MCF 10A (cell line): Measurements from ENCODE around the gene USP36. TPM values are rescaled to one million over a fixed set of nuclear protein-coding genes. Genes with fewer than 3 reads are reported as not detected.
A peak's percentile ranks its signal among the peaks of the same experiment; 100 is the strongest.

ENCODE experiments used
- BruUV-seq: library from RNA; stranded (reverse); fragments of 400-500 nt; replicated peaks from 2 replicates; lab custom pipeline; 2021; lab: Mats Ljungman, UMichigan
- CTCF ChIA-PET: fragments of 300-600 bp; sonication (Branson Sonifier 250); formaldehyde crosslinking; extraction: SDS; loops from one replicate; lab custom pipeline; 2021; ENCODE audit warnings: antibody characterized with exemption, inconsistent platforms; lab: Yijun Ruan, JAX
- POLR2A ChIA-PET: fragments of 300-600, 350-650 bp; sonication (Branson Sonifier 250); formaldehyde crosslinking; extraction: SDS; loops from one replicate; lab custom pipeline; 2020; ENCODE audit warnings: antibody characterized with exemption, inconsistent platforms; lab: Yijun Ruan, JAX
- DNase-seq: peaks from one replicate; pipeline ENCODE4 v3.0.0-alpha.2; 2018; ENCODE audit not compliant: unreplicated experiment
- H3K27ac Mint-ChIP-seq: one replicate; pipeline ENCODE4 v1.8.0; 2022; ENCODE audit warnings: mild to moderate bottlenecking, low read depth, mixed read lengths; ENCODE audit not compliant: unreplicated experiment
- H3K27me3 Mint-ChIP-seq: one replicate; pipeline ENCODE4 v1.8.0; 2022; ENCODE audit warnings: mixed read lengths; ENCODE audit not compliant: insufficient read depth, unreplicated experiment
- H3K36me3 Mint-ChIP-seq: one replicate; pipeline ENCODE4 v1.8.0; 2022; ENCODE audit warnings: mild to moderate bottlenecking, moderate library complexity, mixed read lengths; ENCODE audit not compliant: insufficient read depth, unreplicated experiment
- H3K4me1 Mint-ChIP-seq: one replicate; pipeline ENCODE4 v1.8.0; 2022; ENCODE audit warnings: mixed read lengths; ENCODE audit not compliant: insufficient read depth, unreplicated experiment
- H3K4me3 Mint-ChIP-seq: one replicate; pipeline ENCODE4 v1.8.0; 2022; ENCODE audit warnings: mild to moderate bottlenecking, moderate library complexity, mixed read lengths; ENCODE audit not compliant: unreplicated experiment
- H3K9me3 Mint-ChIP-seq: one replicate; pipeline ENCODE4 v1.8.0; 2022; ENCODE audit warnings: mixed read lengths; ENCODE audit not compliant: unreplicated experiment
- CTCF ChIP-seq: fragments of 200-600 bp; IDR thresholded peaks from one replicate; pipeline ENCODE4 v1.8.0; 2022; ENCODE audit warnings: antibody characterized with exemption, mild to moderate bottlenecking; ENCODE audit not compliant: unreplicated experiment
- intact Hi-C: fragments of 100-400 bp; cut with micrococcal nuclease; formaldehyde crosslinking; loops from 2 replicates; pipeline ENCODE4 v1.14.1; 2022
- total RNA-seq: library from RNA; stranded (reverse); gene quantifications from 2 replicates; pipeline ENCODE4 v1.2.3, GENCODE V29; 2022

USP36 gene
- total RNA-seq, 1 experiment from 2014 or later, result 118 TPM

GRCh38 chr17:78825696-78826095, 14.9 kb downstream of the USP36 start:
- ChIA-PET POLR2A (interaction anchor here (1.5 kb wide), 1 partner anchor 13 kb away, joined by 3 read pairs; no protein-coding TSS in a partner anchor), CTCF (interaction anchor here (0.6 kb wide), 1 partner anchor 12 kb away, joined by 3 read pairs; no protein-coding TSS in a partner anchor)
- Mint-ChIP-seq H3K27me3 (no peaks in the 10 kb centered on the region), H3K4me1 (peaks cover 5% of the 10 kb centered on the region), H3K9me3 (no peaks in the 10 kb centered on the region), H3K4me3 (no peak overlapping the region), H3K36me3 (peaks cover 83% of the 10 kb centered on the region), H3K27ac (no peak overlapping the region)
- intact Hi-C loops, result no loop called here
- DNase-seq, result no peak
- BruUV-seq, result no TSS peak
- TF ChIP-seq CTCF, result no peak

- BruUV-seq, result no TSS peak
- intact Hi-C loops, result no loop called here
- Mint-ChIP-seq H3K27ac (peak overlapping the region; percentile 43), H3K4me1 (peaks cover 5% of the 10 kb centered on the region), H3K9me3 (no peaks in the 10 kb centered on the region), H3K4me3 (no peak overlapping the region), H3K36me3 (peaks cover 86% of the 10 kb centered on the region), H3K27me3 (no peaks in the 10 kb centered on the region)
- ChIA-PET CTCF (no interaction called here), POLR2A (no interaction called here)
- TF ChIP-seq CTCF, result no peak
- no peak for DNase-seq
Measured at GRCh38 chr17:78824240-78824639, 16.4 kb downstream of the USP36 start.

- peak overlapping the region; percentile 67 for H3K27ac Mint-ChIP-seq
- H3K4me3 Mint-ChIP-seq, result no peak overlapping the region
- peaks cover 5% of the 10 kb centered on the region for H3K4me1 Mint-ChIP-seq
- CTCF ChIA-PET, result no interaction called here
- no peak for TF ChIP-seq CTCF
- DNase-seq, result no peak
- POLR2A ChIA-PET, result interaction anchor here (0.5 to 1.3 kb wide), 3 partner anchors 8 to 26 kb away, joined by 3 to 4 read pairs (median 3); partner anchors contain the start of gene USP36
- no peaks in the 10 kb centered on the region for H3K9me3 Mint-ChIP-seq
- BruUV-seq, result no TSS peak
- H3K36me3 Mint-ChIP-seq, result peaks cover 86% of the 10 kb centered on the region
- intact Hi-C loops, result no loop called here
- H3K27me3 Mint-ChIP-seq, result no peaks in the 10 kb centered on the region
Measured at GRCh38 chr17:78823282-78824046, 17.1 kb downstream of the USP36 start.

GRCh38 chr17:78822552-78822951, 18.1 kb downstream of the USP36 start:
- POLR2A ChIA-PET, result interaction anchor here (1.3 kb wide), 1 partner anchor 18 kb away, joined by 3 read pairs; the partner anchor contains the start of gene USP36
- Mint-ChIP-seq H3K27ac (peak overlapping the region; percentile 67), H3K9me3 (no peaks in the 10 kb centered on the region), H3K4me1 (peaks cover 5% of the 10 kb centered on the region), H3K36me3 (peaks cover 86% of the 10 kb centered on the region), H3K27me3 (no peaks in the 10 kb centered on the region), H3K4me3 (no peak overlapping the region)
- intact Hi-C loops, result no loop called here
- no peak for TF ChIP-seq CTCF
- no peak for DNase-seq
- CTCF ChIA-PET, result interaction anchor here (0.6 kb wide), 1 partner anchor 100 kb away, joined by 3 read pairs; no protein-coding TSS in a partner anchor
- no TSS peak for BruUV-seq
